Right kidney (tissue), 1 donor: Measurements from ENCODE around the gene ACOT12.

ENCODE experiments used
- DNase-seq: peaks from one replicate; pipeline ENCODE4 v3.0.0-alpha.2; 2016

Gene ACOT12

DNA sequence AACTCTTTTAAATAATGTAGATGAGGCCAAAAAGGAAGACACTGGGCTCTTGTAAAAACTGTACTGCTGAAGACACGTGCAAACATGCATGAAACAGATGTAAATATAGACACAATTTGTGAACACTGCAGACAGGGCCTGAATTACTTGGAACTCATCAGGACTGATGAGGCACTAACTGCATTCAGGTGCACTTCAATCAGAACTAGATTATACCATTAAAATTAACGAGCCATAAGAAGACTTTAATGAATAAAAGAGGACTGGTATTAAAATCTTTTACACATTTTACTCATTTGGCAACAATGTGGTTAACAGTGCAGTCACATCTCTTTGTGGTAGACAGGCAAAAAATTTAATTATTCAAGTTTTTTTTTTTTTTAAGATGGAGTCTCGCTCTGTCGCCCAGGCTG, 105.9 kb downstream of the ACOT12 start:
- no peak for DNase-seq

GRCh38 chr5:81286059-81286617, 107.8 kb downstream of the ACOT12 start:
- no peak for DNase-seq

- DNase-seq: no peak
These were observed 110.0 kb downstream of the ACOT12 start for GRCh38 chr5:81283976-81284375.
